Uterus (tissue), 4 donors: Measurements from ENCODE around the gene SEMA3D. TPM values are rescaled to one million over a fixed set of nuclear protein-coding genes. Genes with fewer than 3 reads are reported as not detected.

ENCODE experiments used
- DNase-seq, 2 donors: peaks; one replicate each; pipeline ENCODE4 v3.0.0-alpha.2; 2019 to 2020
- H3K27ac ChIP-seq, 2 donors: fragments of 200-600 bp; sonication (generic); 1 replicate in 1 of 2; 2 replicates in 1 of 2; pipeline ENCODE4 v1.5.1; 2016 to 2018
- H3K27me3 ChIP-seq, 2 donors: fragments of 200-600 bp; sonication (generic); one replicate each; pipeline ENCODE4 v1.5.1; 2018 to 2019; ENCODE audit warnings: control low read depth in 1 of 2
- H3K36me3 ChIP-seq, 2 donors: fragments of 200-600 bp; sonication (generic); one replicate each; pipeline ENCODE4 v1.5.1; 2019; ENCODE audit warnings: control low read depth in 1 of 2
- H3K4me1 ChIP-seq, 2 donors: fragments of 200-600 bp; sonication (generic); one replicate each; pipeline ENCODE4 v1.5.1; 2018 to 2019; ENCODE audit warnings: control low read depth in 1 of 2
- H3K4me3 ChIP-seq, 2 donors: fragments of 200-600 bp; sonication (generic); 1 replicate in 1 of 2; 2 replicates in 1 of 2; pipeline ENCODE4 v1.5.1; 2018 to 2019; ENCODE audit warnings: mild to moderate bottlenecking in 1 of 2
- H3K9me3 ChIP-seq, 2 donors: fragments of 200-600 bp; sonication (generic); one replicate each; pipeline ENCODE4 v1.5.1; 2019; ENCODE audit warnings: control low read depth in 1 of 2
- POLR2A ChIP-seq, 2 donors: fragments of 450-650 bp; IDR thresholded peaks; one replicate each; pipeline ENCODE4 v1.6.1; 2016; ENCODE audit warnings: antibody characterized with exemption in 2 of 2, mild to moderate bottlenecking in 1 of 2, moderate library complexity in 1 of 2
- intact Hi-C: fragments of 100-400 bp; cut with DNase I; formaldehyde crosslinking; loops from one replicate; pipeline ENCODE4 v1.15.1; 2023; ENCODE audit warnings: low total_unique reads
- total RNA-seq, 4 donors: library from RNA; depleted of rRNA in 3 of 4; stranded (reverse); fragments of >200 nt in 3 of 4; gene quantifications; one replicate each; pipeline versions ENCODE4 v1.1.0 to v1.2.4, GENCODE V29; 2014 to 2023
- TF ChIP-seq, protein P1 (sequence below), 4 experiments: fragments of 200-600 bp in 2 of 4; fragments of 450-650 bp in 2 of 4; sonication (generic) in 2 of 4; IDR thresholded peaks; one replicate each; pipeline ENCODE4 v1.5.1; 2016 to 2019; ENCODE audit warnings: antibody characterized with exemption in 4 of 4, mild to moderate bottlenecking in 2 of 4, moderate library complexity in 1 of 4
- donor health status: DM: yes; HTN: yes; CAD: no.

SEMA3D gene
- total RNA-seq, 4 donors from 2014 or later: 7.1 to 68.6 (median 20.4) TPM

DNA sequence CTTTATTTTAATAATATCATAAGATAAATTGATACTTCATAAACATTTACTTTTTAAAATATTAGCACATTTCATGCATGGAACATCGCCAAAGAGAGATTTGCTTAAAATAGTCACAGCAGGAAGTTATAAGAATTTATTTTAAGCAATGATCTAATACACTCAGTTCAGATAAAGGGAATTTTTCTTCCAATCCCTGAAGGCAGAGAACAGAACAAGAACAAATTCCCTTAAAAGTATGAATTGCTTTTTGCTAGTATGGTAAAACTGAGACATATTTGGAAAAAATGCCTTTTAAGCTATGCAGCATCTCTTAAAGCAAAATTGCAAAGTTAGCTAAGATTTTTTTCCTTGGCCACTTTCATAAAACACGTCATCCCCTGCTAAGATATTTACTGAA lies 91.0 kb downstream of the SEMA3D start:
- intact Hi-C loops: no loop called here
- H3K27ac ChIP-seq: no peak overlapping the region
- no peaks in the 10 kb centered on the region for H3K36me3 ChIP-seq
- no peak overlapping the region for H3K4me3 ChIP-seq
- DNase-seq: no peak
- no peak for TF ChIP-seq POLR2A (IDR thresholded peaks at IDR 0.05)
- TF ChIP-seq, protein P1, sequence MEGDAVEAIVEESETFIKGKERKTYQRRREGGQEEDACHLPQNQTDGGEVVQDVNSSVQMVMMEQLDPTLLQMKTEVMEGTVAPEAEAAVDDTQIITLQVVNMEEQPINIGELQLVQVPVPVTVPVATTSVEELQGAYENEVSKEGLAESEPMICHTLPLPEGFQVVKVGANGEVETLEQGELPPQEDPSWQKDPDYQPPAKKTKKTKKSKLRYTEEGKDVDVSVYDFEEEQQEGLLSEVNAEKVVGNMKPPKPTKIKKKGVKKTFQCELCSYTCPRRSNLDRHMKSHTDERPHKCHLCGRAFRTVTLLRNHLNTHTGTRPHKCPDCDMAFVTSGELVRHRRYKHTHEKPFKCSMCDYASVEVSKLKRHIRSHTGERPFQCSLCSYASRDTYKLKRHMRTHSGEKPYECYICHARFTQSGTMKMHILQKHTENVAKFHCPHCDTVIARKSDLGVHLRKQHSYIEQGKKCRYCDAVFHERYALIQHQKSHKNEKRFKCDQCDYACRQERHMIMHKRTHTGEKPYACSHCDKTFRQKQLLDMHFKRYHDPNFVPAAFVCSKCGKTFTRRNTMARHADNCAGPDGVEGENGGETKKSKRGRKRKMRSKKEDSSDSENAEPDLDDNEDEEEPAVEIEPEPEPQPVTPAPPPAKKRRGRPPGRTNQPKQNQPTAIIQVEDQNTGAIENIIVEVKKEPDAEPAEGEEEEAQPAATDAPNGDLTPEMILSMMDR (IDR thresholded peaks at IDR 0.05): no peak
- H3K4me1 ChIP-seq: no peaks in the 10 kb centered on the region
- H3K9me3 ChIP-seq: no peaks in the 10 kb centered on the region
- no peaks in the 10 kb centered on the region for H3K27me3 ChIP-seq

DNA sequence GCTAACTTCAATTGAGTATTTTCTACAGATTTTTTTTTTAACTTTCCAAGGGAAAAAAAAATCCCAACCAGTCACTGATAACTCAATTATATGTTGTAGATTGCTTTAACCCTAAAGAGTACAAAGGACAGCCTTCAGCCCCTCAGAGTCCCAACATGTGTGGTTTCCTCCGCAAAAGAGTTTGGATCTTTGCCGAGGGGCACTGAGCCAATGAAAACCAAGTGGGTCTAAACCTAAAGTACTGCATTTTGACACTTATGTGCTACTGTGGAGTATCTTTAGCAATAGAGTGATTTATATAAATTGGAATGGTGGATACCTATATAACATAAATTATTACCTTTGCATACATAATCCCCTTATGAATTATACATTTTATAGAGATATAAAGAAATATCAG lies 91.5 kb downstream of the SEMA3D start:
- Histone ChIP-seq H3K27me3 (no peaks in the 10 kb centered on the region), H3K27ac (no peak overlapping the region), H3K9me3 (no peaks in the 10 kb centered on the region), H3K4me3 (no peak overlapping the region), H3K4me1 (no peaks in the 10 kb centered on the region), H3K36me3 (no peaks in the 10 kb centered on the region)
- intact Hi-C loops: no loop called here
- no peak for DNase-seq
- TF ChIP-seq POLR2A (IDR thresholded peaks at IDR 0.05): no peak
- TF ChIP-seq, protein P1 (IDR thresholded peaks at IDR 0.05): no peak

DNA sequence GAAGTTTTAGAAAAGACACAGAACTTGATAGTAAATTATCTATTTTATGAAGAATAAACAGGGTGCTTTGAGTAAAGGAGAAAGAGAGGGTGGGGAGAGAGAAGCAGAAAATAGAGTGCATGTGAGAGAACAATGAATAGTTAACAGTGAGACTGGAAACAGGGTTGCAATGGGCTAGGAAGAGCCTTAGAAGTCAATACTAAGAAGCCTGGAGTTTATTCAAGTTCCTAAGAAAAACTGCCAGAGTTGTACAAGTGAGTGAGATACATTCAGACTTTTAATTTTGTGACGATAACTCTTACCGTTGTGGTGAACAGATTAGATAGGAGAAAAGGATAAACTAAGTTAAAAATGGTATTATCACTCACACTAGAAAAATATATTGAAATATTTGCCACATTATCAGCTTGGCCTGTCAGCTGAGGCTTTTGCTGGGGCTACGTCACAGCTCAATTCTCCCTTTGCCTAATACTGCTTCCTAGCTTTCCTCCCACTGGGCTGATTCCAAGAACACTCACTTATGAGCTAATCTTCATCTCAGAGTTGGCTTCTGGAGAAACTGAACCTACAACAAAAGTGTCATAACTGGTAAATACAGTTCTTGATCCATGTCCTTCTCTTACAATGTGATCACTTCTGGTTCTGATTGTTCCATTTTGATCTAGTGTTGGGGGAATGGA lies 92.7 kb downstream of the SEMA3D start:
- intact Hi-C loops: no loop called here
- DNase-seq: no peak

DNA sequence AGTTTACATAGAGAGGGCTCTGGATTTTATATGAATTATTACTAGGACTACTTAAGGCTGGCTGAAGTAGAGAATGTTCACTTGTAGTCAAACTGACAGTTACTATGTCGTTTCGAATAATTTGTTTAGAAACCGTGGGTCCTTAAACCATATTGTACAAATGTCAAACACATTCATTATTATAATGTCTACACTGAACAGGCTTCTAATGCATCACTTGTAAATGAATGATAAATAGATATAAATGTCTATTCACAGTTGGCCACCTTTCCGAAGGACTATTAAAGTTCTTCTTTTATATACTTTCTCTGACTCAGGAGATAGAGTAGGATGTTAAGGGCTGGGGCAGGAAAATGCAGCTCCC lies 95.3 kb downstream of the SEMA3D start:
- H3K27me3 ChIP-seq: no peaks in the 10 kb centered on the region
- TF ChIP-seq, protein P1 (IDR thresholded peaks at IDR 0.05): no peak
- no peak for TF ChIP-seq POLR2A (IDR thresholded peaks at IDR 0.05)
- DNase-seq: no peak
- no peaks in the 10 kb centered on the region for H3K9me3 ChIP-seq
- H3K27ac ChIP-seq: no peak overlapping the region
- intact Hi-C loops: no loop called here
- no peaks in the 10 kb centered on the region for H3K4me1 ChIP-seq
- no peak overlapping the region for H3K4me3 ChIP-seq
- no peaks in the 10 kb centered on the region for H3K36me3 ChIP-seq

More for the DNA sequence above, 92.7 kb downstream of the SEMA3D start:
- Histone ChIP-seq H3K4me1 (no peaks in the 10 kb centered on the region), H3K4me3 (no peak overlapping the region), H3K9me3 (no peaks in the 10 kb centered on the region), H3K36me3 (no peaks in the 10 kb centered on the region), H3K27me3 (no peaks in the 10 kb centered on the region), H3K27ac (no peak overlapping the region)
- TF ChIP-seq, protein P1 (IDR thresholded peaks at IDR 0.05): no peak
- TF ChIP-seq POLR2A (IDR thresholded peaks at IDR 0.05): no peak

DNA sequence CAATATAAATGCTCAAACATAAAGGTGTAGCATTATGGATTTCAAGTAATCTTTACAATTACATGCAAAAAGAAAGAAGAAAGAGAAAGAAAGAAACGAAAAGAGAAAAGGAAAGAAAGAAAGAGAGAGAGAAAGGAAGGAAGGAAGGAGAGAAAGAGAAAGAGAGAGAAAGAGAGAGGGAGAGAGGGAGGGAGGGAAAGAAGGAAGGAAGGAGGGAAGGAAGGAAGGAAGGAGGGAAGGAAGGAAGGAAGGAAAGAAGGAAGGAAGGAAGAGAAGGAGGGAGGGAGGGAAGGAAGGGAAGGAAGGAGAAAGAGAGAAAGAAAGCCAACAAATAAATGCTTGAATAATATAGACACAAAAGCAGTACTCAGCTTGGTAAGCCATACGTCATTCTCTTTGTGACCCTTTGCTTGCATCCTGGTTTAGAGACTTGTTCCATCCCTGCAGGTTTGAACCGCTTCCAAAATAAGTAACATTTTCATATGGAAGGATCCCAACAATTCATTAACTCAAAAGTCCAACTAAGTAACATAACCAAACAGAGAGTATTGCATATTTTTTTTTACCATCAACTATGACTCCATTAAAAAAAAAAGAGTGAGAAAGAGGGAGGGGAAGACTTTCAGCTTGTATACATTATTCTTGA lies 95.8 kb downstream of the SEMA3D start:
- H3K27ac ChIP-seq: no peak overlapping the region

More for the DNA sequence above, 95.8 kb downstream of the SEMA3D start:
- Histone ChIP-seq H3K4me3 (no peak overlapping the region), H3K4me1 (no peaks in the 10 kb centered on the region), H3K9me3 (no peaks in the 10 kb centered on the region), H3K36me3 (no peaks in the 10 kb centered on the region), H3K27me3 (no peaks in the 10 kb centered on the region)
- no peak for DNase-seq
- TF ChIP-seq POLR2A (IDR thresholded peaks at IDR 0.05): no peak
- TF ChIP-seq, protein P1 (IDR thresholded peaks at IDR 0.05): no peak
- intact Hi-C loops: no loop called here
